GM18870 (cell line): ENCODE measurements around the gene SLIT3.

ENCODE experiments used
- ATAC-seq: cut with Tn5 transposase; IDR thresholded peaks from one replicate; pipeline ENCODE4 v1.9.1; 2021; ENCODE audit warnings: moderate library complexity; ENCODE audit not compliant: unreplicated experiment

The SLIT3 gene

DNA sequence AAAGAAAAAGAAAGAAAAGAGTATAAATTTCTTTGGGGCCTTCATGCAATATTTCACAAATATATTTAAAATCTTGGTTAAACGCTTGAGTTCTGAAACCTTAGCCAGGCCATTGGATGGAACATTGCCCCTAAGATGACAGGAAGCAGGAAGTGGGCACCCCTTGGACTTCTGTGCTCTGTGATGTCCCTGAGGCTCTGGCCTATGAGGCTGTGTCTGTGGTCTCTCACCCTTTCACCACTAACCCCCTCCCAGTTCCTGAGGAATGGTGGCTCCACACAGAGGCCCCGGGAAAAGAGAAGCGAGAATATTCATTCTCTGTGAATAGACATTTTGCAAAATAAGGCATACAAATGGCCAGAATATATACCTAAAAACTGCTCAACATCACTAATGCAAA is 401.3 kb downstream of the SLIT3 start:
- ATAC-seq: no peak

- ATAC-seq: no peak
These were observed 401.7 kb downstream of the SLIT3 start for GRCh38 chr5:168899264-168899663.

GRCh38 chr5:168898247-168898911 is 402.6 kb downstream of the SLIT3 start:
- ATAC-seq: no peak

GRCh38 chr5:168897387-168898122 is 403.4 kb downstream of the SLIT3 start:
- no peak for ATAC-seq

DNA sequence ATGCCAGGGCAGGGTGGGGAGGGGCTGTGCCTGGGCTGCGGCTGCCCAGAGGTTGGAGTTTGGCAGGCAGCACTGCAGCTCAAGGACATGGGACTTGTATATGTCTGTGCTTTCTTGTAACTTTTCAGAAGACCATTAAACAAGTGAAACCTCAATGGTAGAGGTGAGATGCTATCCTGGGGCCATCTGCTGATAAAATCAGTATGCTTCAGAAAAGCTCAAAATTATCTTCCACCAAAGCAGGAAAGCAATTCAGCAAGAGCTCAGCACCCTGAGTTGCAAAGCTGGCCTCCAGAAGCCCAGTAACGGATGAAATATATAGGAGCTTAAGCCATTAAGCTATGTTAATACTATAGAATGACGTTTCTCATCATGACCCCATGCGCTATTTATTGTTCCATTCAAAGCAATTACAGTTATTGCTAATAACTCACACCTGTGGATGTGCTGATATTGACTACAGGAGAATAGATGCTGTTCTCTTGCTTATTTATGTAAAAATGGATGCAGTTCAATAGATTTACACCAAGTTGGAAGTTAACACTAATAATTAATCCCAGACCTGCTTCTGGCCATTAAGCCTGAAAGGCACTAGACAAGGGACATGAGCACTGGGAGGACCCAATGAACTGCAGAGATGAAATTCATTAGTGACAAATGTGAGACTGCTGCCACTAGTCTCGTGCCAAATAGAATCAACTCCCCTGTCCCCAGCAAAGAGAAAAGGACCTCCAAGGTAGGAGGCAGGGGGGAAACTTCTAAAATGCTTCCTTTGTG is 405.5 kb downstream of the SLIT3 start:
- ATAC-seq: no peak

- no peak for ATAC-seq
These were observed 407.7 kb downstream of the SLIT3 start for GRCh38 chr5:168893283-168893682.

- no peak for ATAC-seq
These were observed 408.2 kb downstream of the SLIT3 start for GRCh38 chr5:168892618-168893186.

DNA sequence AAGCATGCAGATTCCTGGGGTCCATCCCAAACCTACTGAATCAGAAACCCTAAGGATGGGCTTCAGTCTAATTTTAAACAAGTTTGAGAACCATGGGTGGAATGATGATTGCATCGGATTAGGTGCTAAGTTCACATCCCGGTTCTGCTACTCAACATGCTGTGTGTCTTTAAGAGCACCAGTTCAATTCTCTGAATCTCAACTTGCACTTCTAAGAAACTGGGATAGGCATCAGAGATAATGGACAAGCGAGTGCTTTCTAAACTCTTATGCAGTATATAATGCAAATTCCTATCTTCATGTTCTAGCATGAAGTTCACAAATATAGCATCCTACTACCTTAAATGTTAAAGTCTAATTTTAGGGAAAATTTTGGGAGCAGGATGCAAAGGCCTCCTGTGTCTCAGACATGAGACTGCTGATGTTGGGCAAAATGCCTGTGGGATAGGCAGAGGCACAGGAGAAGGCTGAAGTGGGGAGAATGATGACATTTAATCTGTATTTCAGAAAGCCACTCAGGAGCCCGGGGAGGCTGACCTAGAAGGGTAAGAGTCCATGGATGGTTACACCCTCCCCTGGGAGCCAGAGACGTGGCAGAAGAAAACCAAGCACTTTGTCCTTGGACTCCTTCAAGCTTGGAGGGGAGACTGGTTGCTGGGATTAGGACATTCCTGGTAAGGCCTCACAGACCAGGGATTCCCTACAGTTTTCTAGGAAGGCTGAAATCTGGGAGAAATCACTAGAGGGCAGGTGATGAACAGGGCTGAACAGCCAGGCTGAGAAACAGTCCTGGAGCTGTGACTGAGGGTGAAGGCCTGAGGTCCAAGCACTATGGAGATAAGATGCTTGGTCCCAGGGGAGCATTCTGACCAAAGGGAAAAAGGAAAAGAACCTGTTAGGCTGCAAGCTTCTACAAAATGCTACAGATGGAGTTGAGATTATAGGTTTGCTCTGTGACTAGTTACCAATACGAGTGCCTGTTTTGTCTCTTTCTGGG is 409.8 kb downstream of the SLIT3 start:
- ATAC-seq: no peak

GRCh38 chr5:168889039-168889438 is 411.9 kb downstream of the SLIT3 start:
- ATAC-seq: no peak

GRCh38 chr5:168887931-168888330 is 413.0 kb downstream of the SLIT3 start:
- ATAC-seq: no peak

GRCh38 chr5:168886157-168886556 is 414.8 kb downstream of the SLIT3 start:
- no peak for ATAC-seq

- no peak for ATAC-seq
These were observed 415.4 kb downstream of the SLIT3 start for GRCh38 chr5:168885324-168886120.

- no peak for ATAC-seq
These were observed 416.9 kb downstream of the SLIT3 start for GRCh38 chr5:168883991-168884390.

DNA sequence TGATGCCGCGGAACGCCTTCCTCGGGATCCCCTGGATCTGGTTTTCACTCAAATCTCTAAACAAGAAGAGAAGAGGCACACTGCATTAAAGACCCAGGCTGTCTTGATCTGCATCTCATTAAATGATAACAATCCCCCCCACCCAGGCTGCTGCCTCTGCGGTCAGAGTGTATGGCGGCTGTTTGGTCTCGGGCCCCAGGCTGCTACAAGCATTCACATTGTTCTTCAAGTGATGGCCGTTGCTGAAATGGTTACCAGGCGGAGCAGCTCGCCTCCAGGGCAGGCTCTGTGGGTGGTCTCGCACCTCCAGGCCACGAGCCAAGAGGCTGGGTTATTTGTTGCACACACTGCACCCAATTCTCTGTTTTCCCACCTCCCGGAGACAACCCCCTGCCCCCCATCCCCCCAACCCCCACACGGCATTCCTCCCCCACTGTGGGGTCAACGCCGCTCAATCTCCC is 417.6 kb downstream of the SLIT3 start:
- no peak for ATAC-seq

DNA sequence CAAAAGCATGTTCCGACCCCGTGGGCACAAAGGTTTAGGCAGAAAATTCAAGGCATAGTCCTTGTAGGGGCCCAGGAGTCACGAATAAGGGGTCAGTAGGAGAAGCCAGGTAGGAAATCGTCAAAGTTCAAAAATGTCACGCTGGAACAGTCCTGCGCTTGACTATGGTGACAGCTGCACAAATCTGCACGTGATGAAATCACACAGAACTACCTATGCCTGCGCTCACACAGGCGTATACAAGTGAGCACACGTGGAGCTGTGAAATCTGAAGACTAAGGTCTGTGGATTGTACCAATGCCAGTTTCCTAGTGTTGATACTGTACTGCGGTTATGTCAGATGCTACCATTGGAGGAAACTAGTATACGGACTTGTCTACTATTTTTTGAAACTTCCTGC is 418.7 kb downstream of the SLIT3 start:
- no peak for ATAC-seq

DNA sequence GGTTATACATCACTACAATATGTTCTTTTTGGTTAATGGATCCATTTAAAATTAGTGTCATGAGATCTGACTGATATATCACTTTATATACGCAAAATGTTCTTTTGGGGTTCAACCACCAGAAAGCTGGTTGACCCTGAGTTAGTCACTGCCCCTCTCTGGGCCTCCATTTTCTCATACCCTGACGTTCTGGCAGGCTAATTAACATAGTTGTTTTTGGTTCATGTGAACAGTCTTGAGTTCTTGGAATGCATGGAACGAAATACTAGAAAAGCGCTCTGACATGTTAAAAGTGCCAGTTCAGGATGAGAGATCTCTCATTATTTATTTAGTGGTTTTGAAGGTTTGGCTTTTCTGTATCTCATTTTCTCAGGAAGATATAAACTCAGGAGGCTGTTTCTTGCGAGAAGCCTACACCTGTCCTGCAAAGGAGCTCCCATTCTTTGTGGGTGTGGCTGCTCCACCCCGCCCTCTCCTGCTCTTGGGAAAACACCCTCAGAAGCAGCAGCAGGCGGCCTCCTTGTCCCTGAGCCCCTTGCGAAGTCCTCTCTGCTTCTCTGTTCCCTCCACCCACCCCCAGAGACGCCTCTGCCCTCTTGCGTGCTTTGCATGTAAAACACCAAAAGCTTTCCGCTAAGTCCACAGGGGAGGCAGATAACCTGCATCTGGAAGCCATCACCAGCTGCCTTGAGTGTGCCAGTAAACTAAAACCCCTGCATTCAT is 419.4 kb downstream of the SLIT3 start:
- no peak for ATAC-seq

DNA sequence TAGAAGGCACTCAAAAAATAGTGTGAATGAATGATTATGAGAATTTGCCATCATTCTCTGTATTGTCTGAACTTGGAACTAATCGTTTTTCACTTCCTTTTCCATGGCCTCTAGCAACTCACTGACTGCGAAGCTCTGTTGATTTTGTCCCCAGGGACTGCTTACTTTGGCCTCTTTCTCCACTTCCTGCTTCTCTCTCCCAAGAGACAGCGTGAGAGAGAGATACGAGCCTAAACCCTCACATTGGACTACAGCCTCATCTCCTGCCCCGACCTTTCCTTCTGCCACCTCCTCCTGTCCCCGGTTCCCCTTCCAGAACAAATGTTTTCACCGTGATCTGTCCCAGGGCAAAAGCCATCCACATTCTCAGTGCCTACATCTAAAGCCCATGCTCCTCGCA is 421.0 kb downstream of the SLIT3 start:
- peak; percentile 99 for ATAC-seq

DNA sequence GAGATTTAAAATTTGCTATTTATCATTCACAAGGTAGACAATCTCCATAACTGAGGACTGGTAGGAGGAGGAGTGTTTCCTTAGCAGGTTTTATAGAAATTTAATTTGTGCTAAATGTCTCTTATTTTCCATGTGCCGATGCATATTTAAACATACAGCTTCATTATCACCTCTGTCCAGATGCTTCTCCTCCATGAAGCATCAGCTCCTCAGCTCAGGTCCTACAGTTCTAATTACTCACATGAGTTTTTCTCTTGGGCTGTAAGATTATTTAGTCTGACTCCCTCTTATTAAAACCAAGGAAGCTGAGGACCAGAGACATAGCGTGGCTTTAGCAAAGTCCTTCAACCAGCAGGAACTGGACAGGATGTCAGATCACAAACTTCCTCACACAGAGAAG is 421.6 kb downstream of the SLIT3 start:
- ATAC-seq: peak; percentile 2
